ENCODE measurements around the gene USP8.

The USP8 gene

DNA sequence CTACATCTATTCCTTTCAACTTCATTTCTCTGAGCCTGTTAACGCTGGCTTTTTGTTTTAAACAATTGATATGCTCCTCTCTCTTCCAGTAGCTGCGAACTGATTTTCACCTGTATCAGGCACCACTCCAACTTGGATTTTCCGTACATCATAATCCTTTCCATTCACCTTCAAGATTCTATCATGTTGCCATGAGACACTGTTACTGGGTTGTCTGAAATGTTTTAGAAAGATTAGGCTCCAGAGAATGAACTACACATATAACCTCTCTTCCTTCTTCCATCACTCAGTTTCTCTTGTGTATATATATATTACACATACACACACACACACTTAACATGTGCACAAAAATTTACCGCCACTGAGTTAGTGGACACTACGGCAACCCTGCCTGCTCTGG lies 122.4 kb downstream of the USP8 start, which contains the start of gene USP50:
Gene USP50, minus strand, starts transcription at position 101 of the 400 bp plus-strand sequence. CDS start 141 bp downstream, outside the sequence.
- Histone ChIP-seq H3K4me1 (peaks cover 0 to 11% (median 8%) of the 10 kb centered on the region in 10 experiments; a peak in 14 of 20 replicates), H3K9ac (no peak within 1 kb of the TSS)

GRCh38 chr15:50549326-50549725 lies 125.1 kb downstream of the USP8 start:
- Histone ChIP-seq H3K9me3 (replicated peaks in 1 of 11) (no peaks in the 10 kb centered on the region), H3K4me1 (peaks cover 0 to 11% (median 7%) of the 10 kb centered on the region in 10 experiments; a peak in 14 of 20 replicates)

More for the DNA sequence above, 122.4 kb downstream of the USP8 start, which contains the start of gene USP50:
- no peaks in the 10 kb centered on the region for H3K9me3 ChIP-seq (replicated peaks in 1 of 11)
- H4K20me1 ChIP-seq = no peaks in the 10 kb centered on the region
- TF ChIP-seq Cebpa-rat (IDR thresholded peaks at IDR 0.05) = no peak
- peak within 1 kb of the TSS in 7 of 11 experiments; percentile 11 to 48 (median 39); a peak in 12 of 22 replicates for H3K4me2 ChIP-seq
- H3K36me3 ChIP-seq = no peaks in the 10 kb centered on the region
- H3K27ac ChIP-seq = no peak within 1 kb of the TSS
- no peaks in the 10 kb centered on the region for H3K27me3 ChIP-seq
- H3K4me3 ChIP-seq = no peak within 1 kb of the TSS

GRCh38 chr15:50552238-50552637 lies 128.0 kb downstream of the USP8 start:
- Histone ChIP-seq H4K20me1 (no peaks in the 10 kb centered on the region), H3K9ac (no peak overlapping the region), H3K9me3 (replicated peaks in 1 of 11) (no peaks in the 10 kb centered on the region), H3K27me3 (no peaks in the 10 kb centered on the region), H3K36me3 (peaks cover 0 to 20% (median 4%) of the 10 kb centered on the region in 11 experiments; a peak in 12 of 22 replicates), H3K27ac (no peak overlapping the region), H3K4me2 (no peak overlapping the region), H3K4me1 (peaks cover 3 to 9% (median 7%) of the 10 kb centered on the region in 10 experiments; a peak in 18 of 20 replicates), H3K4me3 (no peak overlapping the region)
- TF ChIP-seq Cebpa-rat (IDR thresholded peaks at IDR 0.05) = no peak

More at GRCh38 chr15:50549326-50549725, 125.1 kb downstream of the USP8 start:
- Histone ChIP-seq H3K4me2 (no peak overlapping the region), H3K36me3 (no peaks in the 10 kb centered on the region), H3K27ac (no peak overlapping the region), H4K20me1 (no peaks in the 10 kb centered on the region), H3K27me3 (no peaks in the 10 kb centered on the region), H3K9ac (no peak overlapping the region), H3K4me3 (no peak overlapping the region)
- no peak for TF ChIP-seq Cebpa-rat (IDR thresholded peaks at IDR 0.05)

DNA sequence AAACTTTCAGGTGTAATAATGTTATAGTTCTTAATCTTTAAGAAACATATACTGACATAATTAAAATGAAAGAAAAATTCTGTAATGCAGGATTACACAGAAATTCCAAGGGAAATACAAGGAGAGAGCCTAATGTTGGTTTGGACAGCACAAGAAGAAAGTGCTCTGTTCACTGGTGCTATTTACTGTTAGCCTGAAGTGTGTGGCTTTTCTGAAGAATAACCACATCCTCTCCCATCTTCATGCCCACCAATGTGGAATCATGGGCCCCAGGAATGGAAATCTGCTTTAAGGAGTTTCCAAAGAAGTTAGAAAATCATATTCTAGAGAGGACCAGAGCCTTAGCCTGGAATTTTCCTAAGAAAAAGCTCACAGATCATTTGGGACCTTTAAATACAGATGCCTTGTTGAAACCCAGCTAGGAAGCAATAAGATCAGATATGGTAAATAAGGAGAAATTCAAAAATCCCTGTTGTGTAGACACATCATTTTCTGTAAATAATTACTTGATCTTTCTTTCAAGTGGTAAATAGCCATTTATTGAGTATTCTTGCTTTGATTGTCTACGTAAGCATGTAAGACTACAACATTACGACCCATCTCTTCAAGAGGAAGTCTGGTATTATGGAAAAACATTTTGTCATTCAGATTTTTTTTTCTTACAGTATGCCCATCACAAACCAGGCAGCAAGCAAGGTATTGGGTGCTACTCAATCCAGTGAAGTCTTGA lies 132.6 kb downstream of the USP8 start:
- H3K27me3 ChIP-seq = no peaks in the 10 kb centered on the region

DNA sequence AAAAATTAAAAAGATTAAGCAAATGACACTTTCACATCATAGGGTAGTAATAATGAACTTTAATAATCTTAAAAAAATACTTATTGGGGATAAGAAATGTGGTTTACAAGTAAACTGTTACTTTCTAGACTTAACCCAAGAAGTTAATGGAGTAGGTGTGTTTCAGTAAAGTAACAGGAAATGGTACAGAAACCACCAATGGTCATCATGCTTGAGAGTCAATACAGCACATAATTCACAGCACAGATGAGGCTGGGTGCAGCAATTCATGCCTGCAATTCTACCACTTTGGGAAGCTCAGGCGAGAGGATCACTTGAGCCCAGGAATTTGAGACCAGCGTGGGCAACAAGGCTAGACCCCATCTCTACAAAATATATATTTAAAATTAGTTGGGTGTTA lies 133.8 kb downstream of the USP8 start:
- Histone ChIP-seq H3K4me1 (peaks cover 0 to 7% (median 6%) of the 10 kb centered on the region in 10 experiments; a peak in 10 of 20 replicates), H3K9me3 (replicated peaks in 1 of 11) (no peaks in the 10 kb centered on the region), H3K9ac (no peak overlapping the region), H3K36me3 (peaks cover 41 to 78% (median 56%) of the 10 kb centered on the region in 11 experiments), H3K4me3 (no peak overlapping the region), H3K27ac (no peak overlapping the region), H3K4me2 (no peak overlapping the region), H3K27me3 (no peaks in the 10 kb centered on the region), H4K20me1 (peaks cover 0 to 9% (median 0%) of the 10 kb centered on the region in 11 experiments; a peak in 3 of 22 replicates)
- no peak for TF ChIP-seq Cebpa-rat (IDR thresholded peaks at IDR 0.05)

More for the DNA sequence above, 132.6 kb downstream of the USP8 start:
- Histone ChIP-seq H3K4me3 (no peak overlapping the region), H3K4me1 (peaks cover 0 to 7% (median 6%) of the 10 kb centered on the region in 10 experiments; a peak in 10 of 20 replicates), H3K9me3 (replicated peaks in 1 of 11) (no peaks in the 10 kb centered on the region), H3K9ac (no peak overlapping the region), H4K20me1 (peaks cover 0 to under 1% (median 0%) of the 10 kb centered on the region in 11 experiments; a peak in 1 of 22 replicates), H3K36me3 (peaks cover 29 to 66% (median 44%) of the 10 kb centered on the region in 11 experiments), H3K27ac (no peak overlapping the region), H3K4me2 (peak overlapping the region in 4 of 11 experiments; percentile 1 to 23 (median 10); a peak in 3 of 22 replicates)
- no peak for TF ChIP-seq Cebpa-rat (IDR thresholded peaks at IDR 0.05)

- H3K27me3 ChIP-seq = no peaks in the 10 kb centered on the region
- H4K20me1 ChIP-seq = peaks cover 0 to 18% (median 5%) of the 10 kb centered on the region in 11 experiments; a peak in 8 of 22 replicates
- H3K27ac ChIP-seq = no peak overlapping the region
- H3K36me3 ChIP-seq = peaks cover 84 to 100% (median 96%) of the 10 kb centered on the region in 11 experiments
- no peaks in the 10 kb centered on the region for H3K9me3 ChIP-seq (replicated peaks in 1 of 11)
- no peaks in the 10 kb centered on the region; a peak in 1 of 20 replicates for H3K4me1 ChIP-seq
- H3K9ac ChIP-seq = no peak overlapping the region
- TF ChIP-seq Cebpa-rat (IDR thresholded peaks at IDR 0.05) = no peak
- H3K4me3 ChIP-seq = no peak overlapping the region
- no peak overlapping the region for H3K4me2 ChIP-seq
These were observed 138.8 kb downstream of the USP8 start for GRCh38 chr15:50562735-50563640.

GRCh38 chr15:50563756-50564155 lies 139.6 kb downstream of the USP8 start:
- TF ChIP-seq Cebpa-rat (IDR thresholded peaks at IDR 0.05) = no peak
- Histone ChIP-seq H3K36me3 (peaks cover 86 to 100% (median 96%) of the 10 kb centered on the region in 11 experiments), H3K4me3 (no peak overlapping the region), H3K9me3 (replicated peaks in 1 of 11) (no peaks in the 10 kb centered on the region), H3K27ac (no peak overlapping the region), H3K4me2 (no peak overlapping the region), H3K27me3 (no peaks in the 10 kb centered on the region), H3K4me1 (no peaks in the 10 kb centered on the region), H4K20me1 (peaks cover 0 to 20% (median 5%) of the 10 kb centered on the region in 11 experiments; a peak in 8 of 22 replicates), H3K9ac (no peak overlapping the region)

Data from BLaER1 treated with 17β-estradiol and CSF1 and Interleukin-3, amounts not matched to agents 10 nM and 100 nM (cell line).